GM12878 (cell line): ENCODE results near the gene TIMD4.

Experiments
- ASH2L ChIP-seq: fragments of 300-600, 200-600 bp; sonication (generic); IDR thresholded peaks from 2 replicates; pipeline ENCODE4 v1.6.1; 2017; ENCODE audit warnings: low read depth, mild to moderate bottlenecking, borderline replicate concordance
- EZH2 ChIP-seq: IDR thresholded peaks from 2 replicates; pipeline ENCODE4 v1.6.1; 2012; ENCODE audit warnings: low read depth, mild to moderate bottlenecking, control low read depth, inconsistent platforms, low read length, borderline replicate concordance; ENCODE audit not compliant: control insufficient read depth
- POLR2A ChIP-seq: IDR thresholded peaks from 2 replicates; pipeline ENCODE4 v1.6.1; 2011; ENCODE audit warnings: low read depth, mild to moderate bottlenecking, low read length
- POLR2AphosphoS5 ChIP-seq: IDR thresholded peaks from 2 replicates; pipeline ENCODE4 v1.6.1; 2011; ENCODE audit warnings: mild to moderate bottlenecking, low read length, inconsistent platforms
- RAD21 ChIP-seq: IDR thresholded peaks from 2 replicates; pipeline ENCODE4 v1.6.1; 2011; ENCODE audit warnings: mild to moderate bottlenecking, low read depth, low read length, moderate library complexity; ENCODE audit not compliant: insufficient read depth
- SMC3 ChIP-seq: IDR thresholded peaks from 2 replicates; pipeline ENCODE4 v1.6.1; 2011; ENCODE audit warnings: low read length, improper control_type of control experiment, borderline replicate concordance
- TAF1 ChIP-seq: IDR thresholded peaks from 2 replicates; pipeline ENCODE4 v1.6.1; 2011; ENCODE audit warnings: mild to moderate bottlenecking, low read depth, low read length, borderline replicate concordance
- TBL1XR1 ChIP-seq: IDR thresholded peaks from 2 replicates; pipeline ENCODE4 v1.6.1; 2012; ENCODE audit warnings: low read depth, low read length, improper control_type of control experiment

- no peak for TF ChIP-seq EZH2
- no peak for TF ChIP-seq POLR2A
- no peak for TF ChIP-seq ASH2L
- no peak for TF ChIP-seq RAD21
- no peak for TF ChIP-seq TBL1XR1
- no peak for TF ChIP-seq TAF1
- TF ChIP-seq SMC3: no peak
- TF ChIP-seq POLR2AphosphoS5: no peak
These were observed 15.1 kb downstream of the TIMD4 start for GRCh38 chr5:156947925-156948324.
